Activated CD4-positive, alpha-beta memory T cell treated with anti-CD3 and anti-CD28 coated beads, Interleukin-2, amount 10 ng/mL, durations not matched to agents 7 days and 5 days (primary cell): Measurements from ENCODE around the gene PAX3. TPM values are rescaled to one million over a fixed set of nuclear protein-coding genes. Genes with fewer than 3 reads are reported as not detected.
"Not testable (repeated sequence)": the region's sequence is repeated elsewhere in the genome, so short reads cannot be mapped to it uniquely, and the experiment has no call there.

Experiments
- CTCF ChIA-PET: fragments of 350-600 bp; sonication (Branson Sonifier 250); formaldehyde crosslinking; loops from one replicate; lab custom pipeline; 2021; ENCODE audit warnings: antibody characterized with exemption, inconsistent platforms; lab: Charles Lee
- POLR2A ChIA-PET: fragments of 350-600 bp; sonication (Branson Sonifier 250); formaldehyde crosslinking; loops from one replicate; lab custom pipeline; 2021; ENCODE audit warnings: antibody characterized with exemption; lab: Charles Lee
- DNase-seq: peaks from one replicate; pipeline ENCODE4 v3.0.0-alpha.2; 2020
- H3K27ac Mint-ChIP-seq: one replicate; pipeline ENCODE4 v1.8.0; 2021; ENCODE audit warnings: mild to moderate bottlenecking, mixed read lengths
- H3K27me3 Mint-ChIP-seq: one replicate; pipeline ENCODE4 v1.8.0; 2021; ENCODE audit warnings: mixed read lengths
- H3K36me3 Mint-ChIP-seq: one replicate; pipeline ENCODE4 v1.8.0; 2021; ENCODE audit warnings: low read depth, mixed read lengths
- H3K4me1 Mint-ChIP-seq: one replicate; pipeline ENCODE4 v1.8.0; 2021; ENCODE audit warnings: mixed read lengths
- H3K4me3 Mint-ChIP-seq: one replicate; pipeline ENCODE4 v1.8.0; 2021; ENCODE audit warnings: mild to moderate bottlenecking, mixed read lengths
- H3K9me3 Mint-ChIP-seq: one replicate; pipeline ENCODE4 v1.8.0; 2021; ENCODE audit warnings: mixed read lengths
- total RNA-seq, 2 experiments: library from RNA; stranded (reverse); gene quantifications; one replicate each; pipeline ENCODE4 v1.2.3, GENCODE V29; 2021

PAX3 gene
- total RNA-seq, 2 experiments from 2014 or later: not detected

- Mint-ChIP-seq H3K9me3 (no peaks in the 10 kb centered on the region), H3K36me3 (no peaks in the 10 kb centered on the region), H3K4me3 (no peak overlapping the region), H3K4me1 (no peaks in the 10 kb centered on the region), H3K27ac (no peak overlapping the region), H3K27me3 (no peaks in the 10 kb centered on the region)
- CTCF ChIA-PET: no interaction called here
- POLR2A ChIA-PET: no interaction called here
- no peak for DNase-seq
These were observed 105.3 kb downstream of the PAX3 start for GRCh38 chr2:222193328-222193983.

GRCh38 chr2:222180619-222181018 lies 118.2 kb downstream of the PAX3 start:
- no peak overlapping the region for H3K27ac Mint-ChIP-seq
- no peaks in the 10 kb centered on the region for H3K36me3 Mint-ChIP-seq
- no peaks in the 10 kb centered on the region for H3K27me3 Mint-ChIP-seq
- CTCF ChIA-PET: no interaction called here
- POLR2A ChIA-PET: no interaction called here
- no peak for DNase-seq
- no peak overlapping the region for H3K4me3 Mint-ChIP-seq
- H3K9me3 Mint-ChIP-seq: no peaks in the 10 kb centered on the region
- no peaks in the 10 kb centered on the region for H3K4me1 Mint-ChIP-seq

- Mint-ChIP-seq H3K4me1 (no peaks in the 10 kb centered on the region), H3K9me3 (no peaks in the 10 kb centered on the region), H3K27ac (no peak overlapping the region), H3K36me3 (no peaks in the 10 kb centered on the region), H3K27me3 (peaks cover 2% of the 10 kb centered on the region), H3K4me3 (no peak overlapping the region)
- CTCF ChIA-PET: no interaction called here
- DNase-seq: no peak
- POLR2A ChIA-PET: no interaction called here
These were observed 119.2 kb downstream of the PAX3 start for GRCh38 chr2:222179592-222179991.

- no peaks in the 10 kb centered on the region for H3K4me1 Mint-ChIP-seq
- CTCF ChIA-PET: no interaction called here
- no peak overlapping the region for H3K4me3 Mint-ChIP-seq
- POLR2A ChIA-PET: no interaction called here
- H3K27ac Mint-ChIP-seq: no peak overlapping the region
- H3K36me3 Mint-ChIP-seq: no peaks in the 10 kb centered on the region
- DNase-seq: no peak
- H3K9me3 Mint-ChIP-seq: no peaks in the 10 kb centered on the region
- H3K27me3 Mint-ChIP-seq: peaks cover 2% of the 10 kb centered on the region
These were observed 120.3 kb downstream of the PAX3 start for GRCh38 chr2:222178450-222178849.

GRCh38 chr2:222176890-222177289 lies 121.9 kb downstream of the PAX3 start:
- H3K27me3 Mint-ChIP-seq: peaks cover 2% of the 10 kb centered on the region
- no peak overlapping the region for H3K27ac Mint-ChIP-seq
- no peak for DNase-seq
- H3K4me1 Mint-ChIP-seq: no peaks in the 10 kb centered on the region
- H3K9me3 Mint-ChIP-seq: no peaks in the 10 kb centered on the region
- CTCF ChIA-PET: no interaction called here
- no peak overlapping the region for H3K4me3 Mint-ChIP-seq
- H3K36me3 Mint-ChIP-seq: no peaks in the 10 kb centered on the region
- POLR2A ChIA-PET: no interaction called here

- Mint-ChIP-seq H3K27me3 (peaks cover 2% of the 10 kb centered on the region), H3K4me3 (no peak overlapping the region), H3K27ac (no peak overlapping the region), H3K36me3 (no peaks in the 10 kb centered on the region), H3K9me3 (no peaks in the 10 kb centered on the region), H3K4me1 (no peaks in the 10 kb centered on the region)
- DNase-seq: no peak
- ChIA-PET POLR2A (no interaction called here), CTCF (no interaction called here)
These were observed 124.3 kb downstream of the PAX3 start for GRCh38 chr2:222174450-222174849.

- CTCF ChIA-PET: no interaction called here
- no peak overlapping the region for H3K4me3 Mint-ChIP-seq
- H3K4me1 Mint-ChIP-seq: no peaks in the 10 kb centered on the region
- H3K27ac Mint-ChIP-seq: no peak overlapping the region
- POLR2A ChIA-PET: no interaction called here
- no peak for DNase-seq
- H3K9me3 Mint-ChIP-seq: no peaks in the 10 kb centered on the region
- H3K36me3 Mint-ChIP-seq: no peaks in the 10 kb centered on the region
- H3K27me3 Mint-ChIP-seq: no peaks in the 10 kb centered on the region
These were observed 129.5 kb downstream of the PAX3 start for GRCh38 chr2:222169346-222169745.

- CTCF ChIA-PET: no interaction called here
- no peak for DNase-seq
- Mint-ChIP-seq H3K9me3 (no peaks in the 10 kb centered on the region), H3K36me3 (no peaks in the 10 kb centered on the region), H3K4me3 (no peak overlapping the region), H3K27ac (no peak overlapping the region), H3K4me1 (no peaks in the 10 kb centered on the region), H3K27me3 (no peaks in the 10 kb centered on the region)
- POLR2A ChIA-PET: no interaction called here
These were observed 131.0 kb downstream of the PAX3 start for GRCh38 chr2:222167762-222168161.

GRCh38 chr2:222160944-222161343 lies 137.9 kb downstream of the PAX3 start:
- H3K27ac Mint-ChIP-seq: no peak overlapping the region
- CTCF ChIA-PET: no interaction called here
- POLR2A ChIA-PET: no interaction called here
- H3K4me3 Mint-ChIP-seq: no peak overlapping the region
- no peaks in the 10 kb centered on the region for H3K27me3 Mint-ChIP-seq
- no peaks in the 10 kb centered on the region for H3K4me1 Mint-ChIP-seq
- no peak for DNase-seq
- H3K36me3 Mint-ChIP-seq: no peaks in the 10 kb centered on the region
- no peaks in the 10 kb centered on the region for H3K9me3 Mint-ChIP-seq

GRCh38 chr2:222160125-222160524 lies 138.7 kb downstream of the PAX3 start:
- Mint-ChIP-seq H3K36me3 (no peaks in the 10 kb centered on the region), H3K4me1 (no peaks in the 10 kb centered on the region), H3K9me3 (no peaks in the 10 kb centered on the region), H3K27me3 (no peaks in the 10 kb centered on the region), H3K4me3 (no peak overlapping the region), H3K27ac (no peak overlapping the region)
- CTCF ChIA-PET: no interaction called here
- DNase-seq: no peak
- POLR2A ChIA-PET: no interaction called here

- no peaks in the 10 kb centered on the region for H3K27me3 Mint-ChIP-seq
- DNase-seq: no peak
- ChIA-PET CTCF (no interaction called here), POLR2A (no interaction called here)
- no peak overlapping the region for H3K4me3 Mint-ChIP-seq
- no peaks in the 10 kb centered on the region for H3K9me3 Mint-ChIP-seq
- H3K4me1 Mint-ChIP-seq: no peaks in the 10 kb centered on the region
- H3K27ac Mint-ChIP-seq: no peak overlapping the region
- H3K36me3 Mint-ChIP-seq: no peaks in the 10 kb centered on the region
These were observed 139.6 kb downstream of the PAX3 start for GRCh38 chr2:222159221-222159620.

- H3K4me1 Mint-ChIP-seq, H3K4me3 Mint-ChIP-seq, DNase-seq, H3K27ac Mint-ChIP-seq, H3K27me3 Mint-ChIP-seq, H3K36me3 Mint-ChIP-seq, POLR2A ChIA-PET, CTCF ChIA-PET, H3K9me3 Mint-ChIP-seq: not testable (repeated sequence)
These were observed 143.7 kb downstream of the PAX3 start for GRCh38 chr2:222155003-222155664.
